ENCODE data around the gene REPS1. TPM values are rescaled to one million over a fixed set of nuclear protein-coding genes. Genes with fewer than 3 reads are reported as not detected.

REPS1 gene
- total and polyA plus RNA-seq, 9 donors, result 20.4 to 65.6 (median 41.0) TPM

DNA sequence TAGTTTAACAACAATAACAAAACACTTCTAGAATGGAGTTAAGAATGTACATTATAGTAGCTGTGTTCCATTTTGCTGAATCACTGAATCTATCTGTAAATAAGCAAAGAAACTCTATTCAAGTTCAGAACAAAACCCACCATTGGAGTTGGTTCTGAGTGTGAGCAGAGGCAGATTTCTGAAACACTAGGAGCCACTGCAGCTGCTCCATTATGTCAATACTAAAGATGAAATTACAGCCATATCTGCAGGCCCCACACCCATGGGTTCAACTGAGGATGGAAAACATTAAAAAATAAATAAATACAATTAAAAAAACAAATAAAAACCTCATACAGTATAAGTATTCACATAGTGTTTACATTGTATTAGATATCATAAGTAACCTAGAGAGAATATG, 91.0 kb downstream of the REPS1 start:
- TF ChIP-seq EP300 (IDR thresholded peaks at IDR 0.05), result no peak
- no peak for DNase-seq
- no peaks in the 10 kb centered on the region for H3K27me3 ChIP-seq
- no peak overlapping the region for H3K27ac ChIP-seq
- no peaks in the 10 kb centered on the region for H3K4me1 ChIP-seq (ENCODE audit: insufficient read depth)
- H3K4me3 ChIP-seq, result no peak overlapping the region
- no peaks in the 10 kb centered on the region for H3K9me3 ChIP-seq
- intact Hi-C loops (cut with DNase I), result no loop called here
- H3K36me3 ChIP-seq, result no peaks in the 10 kb centered on the region

DNA sequence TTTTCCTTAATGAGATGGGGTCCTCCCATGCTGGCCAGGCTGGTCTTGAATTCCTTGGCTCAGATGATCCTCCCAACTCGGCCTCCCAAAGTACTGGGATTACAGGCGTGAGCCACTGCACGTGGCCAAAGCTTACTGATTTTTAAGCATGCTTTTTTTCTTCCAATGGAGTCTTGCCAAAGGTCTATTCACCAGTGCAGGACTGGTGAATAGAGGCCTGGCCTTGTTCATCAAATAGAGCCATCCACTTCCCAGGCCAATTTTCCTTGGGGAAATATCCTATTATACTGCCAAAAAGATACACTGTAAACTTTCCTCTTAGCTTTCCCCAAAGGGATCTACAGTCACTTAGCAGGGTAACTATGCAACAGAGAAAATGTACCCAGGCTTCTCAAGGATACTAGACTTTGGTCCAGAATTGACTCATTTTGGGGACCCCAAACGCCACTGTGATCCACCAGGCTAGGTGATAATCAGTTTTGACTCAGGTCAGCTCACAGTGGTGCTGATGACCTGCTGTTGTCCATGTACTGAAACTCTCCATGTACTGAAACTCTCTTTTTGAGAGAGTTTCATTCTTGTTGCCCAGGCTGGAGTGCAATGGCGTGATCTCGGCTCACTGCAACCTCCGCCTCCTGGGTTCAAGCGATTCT, 91.8 kb downstream of the REPS1 start:
- intact Hi-C loops (cut with DNase I), result no loop called here

DNA sequence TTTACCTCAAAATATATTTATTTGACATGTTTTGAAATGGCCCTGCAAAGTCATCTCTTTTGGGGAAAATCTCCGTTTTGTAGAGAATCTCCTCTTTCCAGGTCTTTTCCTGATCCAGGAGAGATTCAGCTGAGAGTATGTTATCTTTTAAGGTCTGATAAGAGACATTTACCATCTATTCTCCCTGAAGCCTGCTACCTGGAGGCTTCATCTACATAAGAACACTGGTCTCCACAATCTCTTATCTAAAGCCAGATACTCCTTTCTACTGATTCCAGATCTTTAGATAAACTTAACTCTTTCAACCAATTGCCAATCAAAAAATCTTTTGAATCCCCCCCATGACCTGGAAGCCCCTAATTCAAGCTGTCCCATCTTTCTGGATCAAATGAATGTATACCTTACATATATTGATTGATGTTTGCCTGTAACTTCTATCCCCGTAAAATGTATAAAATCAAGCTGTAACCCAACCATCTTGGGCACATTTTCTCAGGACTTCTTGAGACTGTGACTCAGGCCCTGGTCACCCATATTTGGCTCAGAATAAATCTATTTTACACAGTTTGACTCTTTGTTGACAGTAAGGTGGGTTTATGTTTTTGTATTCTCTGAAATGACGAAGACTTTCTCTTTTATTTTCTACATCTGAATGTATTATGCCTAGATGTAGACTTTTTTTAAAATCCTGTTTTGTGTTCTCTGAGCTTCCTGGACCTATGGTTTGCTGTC, 96.6 kb downstream of the REPS1 start:
- intact Hi-C loops (cut with DNase I), result no loop called here
- 90 to 91% (median 90%) methylated on average over 3 of the region's 3 CpGs for WGBS, 3 donors
- no peak for DNase-seq
- no peaks in the 10 kb centered on the region for H3K9me3 ChIP-seq
- H3K4me3 ChIP-seq, result no peak overlapping the region
- H3K27me3 ChIP-seq, result no peaks in the 10 kb centered on the region
- H3K27ac ChIP-seq, result no peak overlapping the region
- H3K36me3 ChIP-seq, result no peaks in the 10 kb centered on the region
- H3K4me1 ChIP-seq (ENCODE audit: insufficient read depth), result no peaks in the 10 kb centered on the region
- TF ChIP-seq CTCF (IDR thresholded peaks at IDR 0.05) (no peak), EP300 (IDR thresholded peaks at IDR 0.05) (no peak), POLR2A (IDR thresholded peaks at IDR 0.05) (no peak)

More for the DNA sequence above, 91.8 kb downstream of the REPS1 start:
- Histone ChIP-seq H3K27me3 (no peaks in the 10 kb centered on the region), H3K4me1 (ENCODE audit: insufficient read depth) (no peaks in the 10 kb centered on the region), H3K9me3 (no peaks in the 10 kb centered on the region), H3K4me3 (no peak overlapping the region), H3K36me3 (no peaks in the 10 kb centered on the region), H3K27ac (no peak overlapping the region)
- no peak for DNase-seq
- TF ChIP-seq EP300 (IDR thresholded peaks at IDR 0.05), result no peak
- TF ChIP-seq CTCF (IDR thresholded peaks at IDR 0.05), result no peak
- TF ChIP-seq POLR2A (IDR thresholded peaks at IDR 0.05), result no peak
- WGBS, 3 donors, result 92 to 94% (median 93%) methylated on average over 8 of the region's 8 CpGs

DNA sequence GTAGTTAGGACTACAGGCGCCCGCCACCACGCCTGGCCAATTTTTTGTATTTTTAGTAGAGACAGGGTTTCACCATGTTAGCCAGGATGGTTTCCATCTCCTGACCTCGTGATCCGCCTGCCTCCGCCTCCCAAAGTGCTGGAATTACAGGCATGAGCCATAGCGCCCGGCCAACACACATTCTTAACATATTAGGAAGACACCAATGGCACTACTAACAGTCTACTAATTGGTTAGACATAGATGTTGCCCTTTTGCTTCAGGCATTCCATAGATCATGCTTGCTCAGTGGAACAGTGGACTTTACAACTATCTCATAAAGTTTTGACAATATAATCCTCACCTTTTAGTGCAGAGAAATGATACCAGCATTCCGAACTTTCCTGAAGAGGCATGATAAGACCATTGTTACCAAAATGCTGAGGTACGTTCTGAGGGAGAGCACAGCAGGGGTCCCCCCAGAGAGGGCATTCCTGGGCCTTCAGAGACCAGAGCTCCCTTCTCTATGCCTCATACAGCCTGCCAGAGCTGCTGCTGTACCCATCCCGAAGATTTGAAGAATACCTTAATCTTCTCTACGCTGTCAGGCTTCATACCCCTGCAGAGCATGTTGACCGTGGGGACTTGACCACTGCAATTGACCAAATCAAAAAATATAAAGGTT, 102.8 kb downstream of the REPS1 start:
- Histone ChIP-seq H3K9me3 (no peaks in the 10 kb centered on the region), H3K27me3 (no peaks in the 10 kb centered on the region), H3K4me3 (no peak overlapping the region), H3K27ac (no peak overlapping the region), H3K4me1 (ENCODE audit: insufficient read depth) (no peaks in the 10 kb centered on the region), H3K36me3 (no peaks in the 10 kb centered on the region)
- DNase-seq, result no peak
- intact Hi-C loops (cut with DNase I), result no loop called here
- WGBS, 3 donors, result 87 to 95% (median 89%) methylated on average over 13 of the region's 13 CpGs
- TF ChIP-seq POLR2A (IDR thresholded peaks at IDR 0.05) (no peak), CTCF (IDR thresholded peaks at IDR 0.05) (no peak), EP300 (IDR thresholded peaks at IDR 0.05) (no peak)

Measured in ovary (tissue), 9 donors.